Epithelial cell of esophagus (primary cell): Measurements from ENCODE around the gene SLC7A9.

Experiments
- DNase-seq: peaks from one replicate; pipeline ENCODE4 v3.0.0; 2010; ENCODE audit warnings: low read depth
- H3K4me3 ChIP-seq: 2 replicates; pipeline ENCODE4 v1.5.1; 2011; ENCODE audit warnings: mild to moderate bottlenecking, low read length, control low read depth
- CTCF ChIP-seq: IDR thresholded peaks from 2 replicates; pipeline ENCODE4 v1.5.1; 2011; ENCODE audit warnings: low read depth, mild to moderate bottlenecking, low read length, control low read depth, inconsistent platforms; ENCODE audit not compliant: insufficient read depth; ENCODE audit errors: missing control alignments

The SLC7A9 gene

GRCh38 chr19:32895384-32895783, 25.8 kb upstream of the SLC7A9 start:
- TF ChIP-seq CTCF, result no peak
- no peak for DNase-seq
- H3K4me3 ChIP-seq, result no peak overlapping the region

- H3K4me3 ChIP-seq, result no peak overlapping the region
- no peak for TF ChIP-seq CTCF
- DNase-seq, result no peak
These were observed 22.0 kb upstream of the SLC7A9 start for GRCh38 chr19:32891609-32892008.

- no peak overlapping the region for H3K4me3 ChIP-seq
- no peak for DNase-seq
- no peak for TF ChIP-seq CTCF
These were observed 21.3 kb upstream of the SLC7A9 start for GRCh38 chr19:32890841-32891240.

GRCh38 chr19:32890326-32890725, 20.8 kb upstream of the SLC7A9 start:
- DNase-seq, result no peak
- no peak for TF ChIP-seq CTCF

GRCh38 chr19:32889137-32889934, 19.8 kb upstream of the SLC7A9 start:
- H3K4me3 ChIP-seq, result no peak overlapping the region
- TF ChIP-seq CTCF, result no peak
- no peak for DNase-seq

More at GRCh38 chr19:32890326-32890725, 20.8 kb upstream of the SLC7A9 start:
- no peak overlapping the region for H3K4me3 ChIP-seq

GRCh38 chr19:32887572-32888215, 18.1 kb upstream of the SLC7A9 start:
- DNase-seq, result no peak
- H3K4me3 ChIP-seq, result no peak overlapping the region
- no peak for TF ChIP-seq CTCF
